IPS DF 4.7 (cell line): ENCODE measurements around the gene KRT86.
"Not testable (repeated sequence)": the region's sequence is repeated elsewhere in the genome, so short reads cannot be mapped to it uniquely, and the experiment has no call there.

Experiments used
- DNase-seq: peaks from one replicate; pipeline ENCODE4 v3.0.0-alpha.2; 2013; ENCODE audit warnings: low spot score; ENCODE audit errors: extremely low read depth

KRT86 gene

GRCh38 chr12:52290483-52291134 lies 16.2 kb downstream of the KRT86 start:
- DNase-seq = not testable (repeated sequence)

- no peak for DNase-seq
These were observed 17.0 kb downstream of the KRT86 start, which contains the start of gene KRT81 for GRCh38 chr12:52291267-52291935. TSS of gene KRT81 (minus strand) at chr12:52291534. CDS start at chr12:52291465, 69 bp downstream.

- no peak for DNase-seq
These were observed 19.5 kb downstream of the KRT86 start for GRCh38 chr12:52293926-52294325.

- no peak for DNase-seq
These were observed 20.4 kb downstream of the KRT86 start for GRCh38 chr12:52294803-52295202.

GRCh38 chr12:52295663-52296062 lies 21.2 kb downstream of the KRT86 start:
- no peak for DNase-seq

- DNase-seq = no peak
These were observed 22.2 kb downstream of the KRT86 start for GRCh38 chr12:52296572-52297215.

- DNase-seq = no peak
These were observed 24.3 kb downstream of the KRT86 start for GRCh38 chr12:52298677-52299190.

GRCh38 chr12:52300796-52301691 lies 26.6 kb downstream of the KRT86 start:
- no peak for DNase-seq

- DNase-seq = not testable (repeated sequence)
These were observed 27.3 kb downstream of the KRT86 start for GRCh38 chr12:52301721-52302120.

GRCh38 chr12:52302242-52302914 lies 27.9 kb downstream of the KRT86 start:
- not testable (repeated sequence) for DNase-seq

- DNase-seq = not testable (repeated sequence)
These were observed 30.5 kb downstream of the KRT86 start for GRCh38 chr12:52304941-52305411.

GRCh38 chr12:52305921-52306705 lies 31.7 kb downstream of the KRT86 start:
- no peak for DNase-seq

- no peak for DNase-seq
These were observed 32.3 kb downstream of the KRT86 start for GRCh38 chr12:52306731-52307130.

- DNase-seq = no peak
These were observed 33.7 kb downstream of the KRT86 start for GRCh38 chr12:52307836-52308805.

GRCh38 chr12:52308806-52309425 lies 34.5 kb downstream of the KRT86 start:
- DNase-seq = no peak

GRCh38 chr12:52310622-52311284 lies 36.3 kb downstream of the KRT86 start:
- DNase-seq = no peak

- DNase-seq = no peak
These were observed 36.8 kb downstream of the KRT86 start for GRCh38 chr12:52311285-52311648.

GRCh38 chr12:52312086-52312485 lies 37.6 kb downstream of the KRT86 start:
- DNase-seq = no peak
